ENCODE data around the gene GALNS.
"Not testable (repeated sequence)": the region's sequence is repeated elsewhere in the genome, so short reads cannot be mapped to it uniquely, and the experiment has no call there.

Gene GALNS

GRCh38 chr16:88799569-88800276, 57.0 kb downstream of the GALNS start:
- peak; percentile 37 to 49 for DNase-seq

- no peak for DNase-seq
These were observed 57.8 kb downstream of the GALNS start for GRCh38 chr16:88798772-88799455.

GRCh38 chr16:88798073-88798472, 58.7 kb downstream of the GALNS start:
- DNase-seq = no peak

DNA sequence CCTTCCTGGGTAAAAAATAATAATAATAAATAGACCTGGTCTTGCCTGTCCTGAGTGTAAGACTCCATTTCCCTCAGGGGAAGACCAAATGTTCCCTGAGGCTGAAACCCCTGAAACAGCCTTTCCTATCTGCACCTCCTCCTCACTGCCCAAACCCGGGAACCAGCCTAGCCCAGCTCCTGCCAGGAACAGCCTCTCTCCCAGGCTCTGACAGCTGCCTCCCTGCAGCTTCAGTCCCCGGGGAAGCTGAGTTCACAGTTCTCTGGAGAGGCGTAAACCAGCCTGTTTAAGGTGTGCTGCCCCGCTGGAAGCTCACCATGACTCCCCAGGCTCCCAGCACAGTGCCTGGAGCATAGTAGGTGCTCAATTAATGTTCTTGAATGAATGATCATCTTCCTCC, 60.5 kb downstream of the GALNS start:
- no peak for DNase-seq

DNA sequence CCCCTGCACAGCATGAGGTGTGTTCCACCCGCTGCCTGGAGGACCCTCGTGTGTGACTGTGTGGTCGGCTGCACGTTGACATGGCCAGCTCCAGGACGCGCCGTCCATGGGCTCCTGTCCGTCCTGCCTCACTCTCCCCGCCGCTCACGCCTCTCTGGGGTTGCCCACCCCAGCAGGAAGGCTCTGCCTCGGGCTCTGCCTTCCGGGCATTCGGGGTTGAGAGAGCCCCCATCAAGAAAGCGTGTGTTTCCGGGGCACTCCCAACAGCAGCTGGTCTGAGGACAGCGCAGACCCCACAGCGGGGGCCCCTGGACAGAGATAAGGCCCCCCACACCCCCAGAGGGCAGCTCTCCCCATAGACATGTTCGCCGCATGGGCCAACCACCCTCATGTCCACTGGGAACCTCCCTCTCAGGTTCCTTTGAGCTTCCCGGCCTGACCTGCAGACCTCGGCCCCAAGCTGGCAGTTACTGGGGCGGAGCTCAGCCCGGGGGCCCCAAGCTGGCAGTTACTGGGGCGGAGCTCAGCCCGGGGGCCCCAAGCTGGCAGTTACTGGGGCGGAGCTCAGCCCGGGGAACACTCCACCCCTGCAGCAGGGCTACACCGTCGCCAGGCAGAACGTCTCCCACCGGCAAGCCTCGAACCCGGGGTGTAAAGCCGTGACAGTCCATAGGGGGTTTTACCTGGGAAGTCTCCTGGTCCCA, 63.3 kb downstream of the GALNS start:
- DNase-seq = no peak

DNA sequence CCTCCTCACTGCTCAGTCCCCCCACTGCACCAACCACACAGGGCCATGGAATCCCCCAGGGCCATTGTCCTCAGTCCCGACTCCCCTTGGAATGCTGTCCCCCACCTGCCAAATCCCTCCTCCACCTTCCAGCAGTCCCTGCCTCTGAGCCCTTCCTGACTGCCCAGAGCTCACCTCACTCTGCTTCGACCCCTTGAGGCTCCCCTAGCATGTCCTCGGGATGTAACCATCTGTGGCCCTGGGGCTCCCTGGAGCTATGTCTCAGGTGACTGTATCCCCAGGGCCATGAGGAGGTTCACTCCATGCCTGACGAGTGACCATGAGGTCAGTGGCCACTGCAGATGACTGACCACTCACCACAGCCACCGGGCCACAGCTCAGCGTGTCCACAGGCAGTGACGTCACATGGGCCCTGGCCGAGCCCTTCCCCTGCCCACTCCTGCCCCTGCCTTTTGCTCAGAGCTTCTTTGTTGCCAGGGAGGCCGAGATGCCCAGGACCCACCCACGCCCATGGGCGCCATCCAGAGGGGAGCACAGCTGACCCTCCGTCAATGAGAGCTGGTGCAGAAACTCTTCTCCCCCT, 64.0 kb downstream of the GALNS start:
- DNase-seq = no peak

GRCh38 chr16:88792078-88792550, 64.6 kb downstream of the GALNS start:
- peak; percentile 75 to 87 for DNase-seq

GRCh38 chr16:88790312-88791211, 66.2 kb downstream of the GALNS start:
- DNase-seq = peak; percentile 81 to 89

DNA sequence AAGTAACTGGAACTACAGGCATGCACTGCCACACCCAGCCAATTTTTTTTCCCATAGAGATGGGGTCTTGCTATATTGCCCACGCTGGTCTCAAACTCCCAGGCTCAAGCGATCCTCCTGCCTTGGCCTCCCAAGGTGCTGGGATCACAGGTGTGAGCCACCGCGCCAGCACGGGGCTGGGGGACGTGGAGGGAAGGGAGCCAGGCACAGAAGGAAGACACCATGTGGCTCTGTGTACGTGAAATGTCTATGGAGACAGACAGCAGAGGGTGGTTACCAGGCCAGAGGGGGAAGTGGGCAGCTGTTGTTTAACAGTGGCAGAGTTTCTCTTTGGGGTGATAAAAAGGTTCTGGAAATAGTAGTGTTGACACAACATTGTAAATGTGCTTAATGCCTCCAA, 67.2 kb downstream of the GALNS start:
- DNase-seq = peak; percentile 73 to 82

- not testable (repeated sequence) for DNase-seq
These were observed 68.0 kb downstream of the GALNS start for GRCh38 chr16:88788749-88789148.

DNA sequence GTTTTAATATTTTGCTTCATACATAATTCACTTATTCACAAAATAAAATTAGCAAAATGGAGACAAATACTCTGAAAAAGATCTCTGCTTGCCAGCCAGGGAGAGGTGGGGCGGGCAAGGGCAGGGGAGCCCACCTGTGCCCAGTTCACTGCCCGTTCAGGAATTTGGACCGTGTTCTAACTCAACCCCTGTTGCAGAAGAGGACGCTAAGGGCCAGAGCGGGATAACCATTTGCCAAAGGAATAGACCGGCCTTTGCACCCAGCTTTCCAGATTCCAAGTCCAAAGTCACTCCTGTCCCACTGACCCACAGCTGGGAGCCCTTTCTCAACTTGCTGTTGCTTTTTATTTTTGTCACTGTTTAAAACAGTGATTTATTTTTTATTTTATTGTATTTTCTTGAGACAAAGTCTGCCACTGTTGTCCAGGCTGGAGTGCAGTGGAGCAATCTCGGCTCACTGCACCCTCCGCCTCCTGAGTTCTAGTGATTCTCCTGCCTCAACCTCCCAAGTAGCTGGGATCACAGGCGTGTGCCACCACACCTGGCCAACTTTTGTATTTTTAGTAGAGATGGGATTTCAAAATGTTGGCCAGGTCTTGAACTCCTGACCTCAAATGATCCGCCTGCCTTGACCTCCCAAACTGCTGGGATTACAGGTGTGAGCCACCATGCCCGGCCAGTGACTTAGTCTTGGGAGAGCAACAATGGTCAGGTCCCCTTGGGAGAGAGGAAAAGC, 69.0 kb downstream of the GALNS start:
- no peak for DNase-seq

GRCh38 chr16:88785106-88785924, 71.4 kb downstream of the GALNS start, which contains the start of gene PIEZO1:
PIEZO1 (minus strand) TSS chr16:88785220; CDS start chr16:88784964, 256 bp downstream.
- peak; percentile 62 to 77 for DNase-seq

DNA sequence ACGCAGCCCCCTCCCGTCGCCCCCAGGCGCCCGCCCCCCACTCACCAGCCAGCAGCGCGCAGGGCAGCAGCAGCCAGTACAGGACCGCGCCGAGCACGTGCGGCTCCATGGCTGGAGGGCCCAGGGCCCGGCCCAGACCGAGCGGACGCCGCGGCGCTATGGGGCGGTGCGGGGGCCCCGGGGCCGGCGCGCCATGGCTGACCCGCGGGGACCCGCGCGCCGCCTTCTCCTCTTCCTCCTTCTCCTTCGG, 72.0 kb downstream of the GALNS start:
- no peak for DNase-seq

- DNase-seq = peak; percentile 66 to 67
These were observed 72.5 kb downstream of the GALNS start for GRCh38 chr16:88784074-88784855.

- DNase-seq = peak; percentile 45 to 63
These were observed 73.2 kb downstream of the GALNS start for GRCh38 chr16:88783391-88784073.

- peak; percentile 26 to 64 for DNase-seq
These were observed 74.0 kb downstream of the GALNS start for GRCh38 chr16:88782454-88783390.

DNA sequence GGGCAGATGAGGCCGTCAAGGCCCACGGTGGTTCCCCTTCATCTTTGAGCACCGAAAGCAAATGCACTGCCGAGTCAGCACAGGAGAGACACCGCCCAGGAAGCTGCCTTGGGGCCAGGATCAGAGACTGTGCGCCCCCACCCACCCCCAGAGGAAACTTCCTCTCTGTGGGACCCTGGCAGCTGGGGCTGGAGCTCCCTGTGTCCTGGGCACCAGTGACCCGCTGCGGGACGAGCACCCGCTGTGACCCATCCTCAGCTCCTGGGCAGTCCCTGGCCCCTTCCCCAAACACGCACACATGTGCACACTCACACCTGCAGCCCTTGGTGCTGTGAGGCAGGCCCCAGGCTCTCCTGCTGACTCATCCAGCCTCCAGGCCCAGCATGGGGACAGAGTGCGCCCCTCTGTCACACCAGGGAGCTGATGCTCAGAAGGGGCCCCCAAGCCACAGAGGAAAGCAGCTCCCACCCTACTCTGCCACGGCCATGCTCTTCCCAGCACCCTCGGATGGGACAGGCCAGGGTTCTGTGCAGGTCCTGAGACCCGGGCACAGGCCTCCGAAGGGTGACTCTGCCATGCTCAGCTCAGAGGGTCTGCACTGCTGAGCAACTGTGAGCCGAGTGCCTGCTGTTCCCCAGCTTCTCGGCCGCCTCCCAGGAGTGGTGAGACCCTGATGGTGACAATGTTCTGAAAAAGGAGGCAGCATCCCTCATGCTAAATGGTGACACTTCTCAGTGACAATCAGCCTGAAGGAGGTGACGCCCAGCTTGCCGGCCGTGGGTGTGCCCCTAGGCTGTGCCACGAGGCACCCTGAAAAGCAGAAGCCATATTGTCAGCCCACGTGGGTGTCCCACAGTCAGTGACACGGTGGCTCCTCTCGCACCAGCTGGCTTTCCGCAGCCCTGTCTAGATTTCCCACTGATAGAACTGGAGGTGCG, 75.3 kb downstream of the GALNS start:
- DNase-seq = peak; percentile 90 to 97

Measured in inflammatory macrophage (primary cell).